H9 (cell line): Measurements from ENCODE around the gene SNX22. TPM values are rescaled to one million over a fixed set of nuclear protein-coding genes. Genes with fewer than 3 reads are reported as not detected.

ENCODE experiments used
- DNase-seq: peaks from one replicate; pipeline ENCODE4 v3.0.0-alpha.2; 2017
- H2AFZ ChIP-seq: one replicate; pipeline ENCODE4 v1.6.1; 2013; ENCODE audit warnings: mild to moderate bottlenecking, low read length, control low read depth, moderate library complexity
- H2AK5ac ChIP-seq: 2 replicates; pipeline ENCODE4 v1.6.1; 2013; ENCODE audit warnings: low read length, control low read depth, mixed read lengths; ENCODE audit not compliant: insufficient read length
- H2BK120ac ChIP-seq: one replicate; pipeline ENCODE4 v1.6.1; 2013; ENCODE audit warnings: low read depth, mild to moderate bottlenecking, low read length, control low read depth, inconsistent platforms; ENCODE audit not compliant: poor library complexity, severe bottlenecking
- H2BK12ac ChIP-seq: 2 replicates; pipeline ENCODE4 v1.6.1; 2013; ENCODE audit warnings: low read length, control low read depth, mixed read lengths, low read depth; ENCODE audit not compliant: insufficient read length
- H2BK15ac ChIP-seq: 2 replicates; pipeline ENCODE4 v1.6.1; 2013; ENCODE audit warnings: low read depth, low read length, control low read depth
- H2BK20ac ChIP-seq: one replicate; pipeline ENCODE4 v1.6.1; 2013; ENCODE audit warnings: low read depth, mild to moderate bottlenecking, low read length, control low read depth, inconsistent platforms; ENCODE audit not compliant: poor library complexity, severe bottlenecking
- H2BK5ac ChIP-seq: 2 replicates; pipeline ENCODE4 v1.6.1; 2013; ENCODE audit warnings: low read length, control low read depth, mixed read lengths; ENCODE audit not compliant: insufficient read length
- H3K14ac ChIP-seq: 2 replicates; pipeline ENCODE4 v1.6.1; 2013; ENCODE audit warnings: low read length, control low read depth; ENCODE audit not compliant: insufficient read depth
- H3K18ac ChIP-seq: 2 replicates; pipeline ENCODE4 v1.6.1; 2013; ENCODE audit warnings: low read depth, mild to moderate bottlenecking, mixed read lengths, low read length, control low read depth; ENCODE audit not compliant: insufficient read length
- H3K23ac ChIP-seq: 2 replicates; pipeline ENCODE4 v1.6.1; 2013; ENCODE audit warnings: low read length, control low read depth, mixed read lengths, low read depth; ENCODE audit not compliant: insufficient read length
- H3K23me2 ChIP-seq: 2 replicates; pipeline ENCODE4 v1.6.1; 2013; ENCODE audit warnings: low read depth, mild to moderate bottlenecking, mixed read lengths, low read length, control low read depth; ENCODE audit not compliant: insufficient read length, poor library complexity, severe bottlenecking
- H3K27ac ChIP-seq: 2 replicates; pipeline ENCODE4 v1.5.1; 2013; ENCODE audit warnings: low read length, control low read depth, mixed read lengths, low read depth; ENCODE audit not compliant: insufficient read length
- H3K27me3 ChIP-seq: 2 replicates; pipeline ENCODE4 v1.6.1; 2013; ENCODE audit warnings: low read length, control low read depth, inconsistent platforms; ENCODE audit not compliant: insufficient read depth
- H3K4ac ChIP-seq: 2 replicates; pipeline ENCODE4 v1.6.1; 2013; ENCODE audit warnings: low read depth, mild to moderate bottlenecking, control low read depth, inconsistent platforms, low read length, moderate library complexity
- H3K4me1 ChIP-seq: 2 replicates; pipeline ENCODE4 v1.6.1; 2013; ENCODE audit warnings: low read length, control low read depth, inconsistent platforms; ENCODE audit not compliant: insufficient read depth
- H3K4me2 ChIP-seq: 2 replicates; pipeline ENCODE4 v1.6.1; 2013; ENCODE audit warnings: low read length, control low read depth, mixed read lengths; ENCODE audit not compliant: insufficient read length, insufficient read depth
- H3K56ac ChIP-seq: 2 replicates; pipeline ENCODE4 v1.6.1; 2013; ENCODE audit warnings: low read depth, mild to moderate bottlenecking, mixed read lengths, low read length, control low read depth; ENCODE audit not compliant: insufficient read length
- H3K79me1 ChIP-seq: 2 replicates; pipeline ENCODE4 v1.6.1; 2013; ENCODE audit warnings: low read depth, mild to moderate bottlenecking, moderate library complexity, low read length, control low read depth, inconsistent platforms; ENCODE audit not compliant: insufficient read depth, poor library complexity, severe bottlenecking
- H3K79me2 ChIP-seq: 2 replicates; pipeline ENCODE4 v1.6.1; 2013; ENCODE audit warnings: low read length, control low read depth, inconsistent platforms; ENCODE audit not compliant: insufficient read depth
- H3K9ac ChIP-seq: 2 replicates; pipeline ENCODE4 v1.6.1; 2013; ENCODE audit warnings: low read length, control low read depth, mixed read lengths; ENCODE audit not compliant: insufficient read length; ENCODE audit errors: extremely low read depth
- H3K9me3 ChIP-seq: one replicate; pipeline ENCODE4 v1.6.1; 2013; ENCODE audit warnings: low read depth, low read length, inconsistent platforms; ENCODE audit not compliant: control insufficient read depth
- H3T11ph ChIP-seq: one replicate; pipeline ENCODE4 v1.6.1; 2013; ENCODE audit warnings: mild to moderate bottlenecking, low read length, control low read depth, inconsistent platforms
- H4K20me1 ChIP-seq: one replicate; pipeline ENCODE4 v1.6.1; 2013; ENCODE audit not compliant: control insufficient read depth, insufficient read length, insufficient read depth
- H4K5ac ChIP-seq: 2 replicates; pipeline ENCODE4 v1.6.1; 2013; ENCODE audit warnings: low read depth, mild to moderate bottlenecking, mixed read lengths, low read length, control low read depth; ENCODE audit not compliant: insufficient read length
- H4K8ac ChIP-seq: replicated peaks from 2 replicates; pipeline ENCODE4 v1.6.1; 2013; ENCODE audit warnings: low read length, control low read depth, mixed read lengths, low read depth; ENCODE audit not compliant: insufficient read length
- H4K91ac ChIP-seq: 2 replicates; pipeline ENCODE4 v1.6.1; 2013; ENCODE audit warnings: low read depth, mild to moderate bottlenecking, moderate library complexity, mixed read lengths, low read length, control low read depth; ENCODE audit not compliant: insufficient read length
- H3K27ac Mint-ChIP-seq, 3 experiments: 2 replicates in 2 of 3; 3 replicates in 1 of 3; pipeline ENCODE4 v1.8.0; 2020 to 2021; ENCODE audit warnings: mixed read lengths in 3 of 3, mild to moderate bottlenecking in 1 of 3, moderate library complexity in 1 of 3
- H3K27me3 Mint-ChIP-seq: 2 replicates; pipeline ENCODE4 v1.8.0; 2021; ENCODE audit warnings: low read depth, mild to moderate bottlenecking, moderate library complexity, mixed read lengths
- H3K36me3 Mint-ChIP-seq, 3 experiments: 2 replicates in 2 of 3; 3 replicates in 1 of 3; pipeline ENCODE4 v1.8.0; 2020 to 2021; ENCODE audit warnings: low read depth in 3 of 3, mixed read lengths in 3 of 3; ENCODE audit not compliant: insufficient read depth in 1 of 3
- H3K4me1 Mint-ChIP-seq, 2 experiments: 2 replicates each; pipeline ENCODE4 v1.8.0; 2020; ENCODE audit warnings: mixed read lengths in 2 of 2
- H3K4me3 Mint-ChIP-seq, 2 experiments: 2 replicates in 1 of 2; 3 replicates in 1 of 2; pipeline ENCODE4 v1.8.0; 2020 to 2021; ENCODE audit warnings: mild to moderate bottlenecking in 2 of 2, mixed read lengths in 2 of 2, moderate library complexity in 1 of 2
- H3K9me3 Mint-ChIP-seq, 2 experiments: 2 replicates in 1 of 2; 3 replicates in 1 of 2; pipeline ENCODE4 v1.8.0; 2020; ENCODE audit warnings: mild to moderate bottlenecking in 2 of 2, mixed read lengths in 2 of 2, moderate library complexity in 1 of 2
- CTCF ChIP-seq: fragments of 200-600 bp; sonication (generic); conservative IDR thresholded peaks from 3 replicates; pipeline ENCODE4 v1.8.0; 2021; ENCODE audit warnings: antibody characterized with exemption, mild to moderate bottlenecking
- WGBS: extraction: QIAGEN DNeasy Blood & Tissue Kit; methylation state at CpG from one replicate; pipeline ENCODE4 v1.1.7; 2013; ENCODE audit warnings: missing lambda C conversion rate, low lambda C conversion rate, mixed read lengths; ENCODE audit not compliant: insufficient read length; ENCODE audit errors: extremely low coverage; 5-methylcytosine and 5-hydroxymethylcytosine counted together
- total RNA-seq: library from RNA; stranded (reverse); gene quantifications from 2 replicates; pipeline ENCODE4 v1.2.1, GENCODE V29; 2021

SNX22 gene
- total RNA-seq, 1 experiment from 2014 or later = 4.8 TPM

GRCh38 chr15:64137226-64137833 is 14.2 kb upstream of the SNX22 start:
- Mint-ChIP-seq H3K27ac (no peak overlapping the region), H3K4me3 (no peak overlapping the region)

More at GRCh38 chr15:64137226-64137833, 14.2 kb upstream of the SNX22 start:
- H4K5ac ChIP-seq = no peak overlapping the region
- no peak for DNase-seq
- H3K56ac ChIP-seq = no peak overlapping the region
- H3K27me3 ChIP-seq = no peaks in the 10 kb centered on the region
- no peak overlapping the region for H2BK120ac ChIP-seq
- no peaks in the 10 kb centered on the region for H3K27me3 Mint-ChIP-seq
- H3K79me1 ChIP-seq = no peaks in the 10 kb centered on the region
- peaks cover 7 to 42% (median 36%) of the 10 kb centered on the region in 3 experiments; a peak in 6 of 7 replicates for H3K36me3 Mint-ChIP-seq
- no peaks in the 10 kb centered on the region for H3K79me2 ChIP-seq
- no peaks in the 10 kb centered on the region for H3K9me3 Mint-ChIP-seq
- TF ChIP-seq CTCF = no peak; the same call in 2 of the 3 replicates
- no peak overlapping the region for H3T11ph ChIP-seq
- H4K8ac ChIP-seq = no peak overlapping the region
- H3K4me2 ChIP-seq = no peak overlapping the region
- H4K20me1 ChIP-seq = no peaks in the 10 kb centered on the region
- no peak overlapping the region for H2BK12ac ChIP-seq
- WGBS = no CpG with 5 or more reads among the region's 8 CpGs
- H2BK20ac ChIP-seq = no peak overlapping the region
- no peak overlapping the region for H3K14ac ChIP-seq
- no peak overlapping the region for H2AFZ ChIP-seq
- no peak overlapping the region for H2BK15ac ChIP-seq
- no peak overlapping the region for H2BK5ac ChIP-seq
- no peaks in the 10 kb centered on the region for H3K9me3 ChIP-seq
- H3K9ac ChIP-seq = no peak overlapping the region
- H3K4me1 ChIP-seq = no peaks in the 10 kb centered on the region
- no peak overlapping the region for H3K27ac ChIP-seq
- H3K23ac ChIP-seq = no peak overlapping the region
- no peak overlapping the region for H2AK5ac ChIP-seq
- H3K18ac ChIP-seq = no peak overlapping the region
- H3K4ac ChIP-seq = no peak overlapping the region
- no peak overlapping the region for H4K91ac ChIP-seq
- peaks cover 0 to 11% of the 10 kb centered on the region in 2 experiments; a peak in 2 of 4 replicates for H3K4me1 Mint-ChIP-seq
- H3K23me2 ChIP-seq = no peaks in the 10 kb centered on the region
